DMS153 treated with DMSO at 0.1 percent for 48 hours (cell line): ENCODE measurements around the gene ANXA7.
"Not testable (repeated sequence)": the region's sequence is repeated elsewhere in the genome, so short reads cannot be mapped to it uniquely, and the experiment has no call there.

ENCODE experiments used
- DNase-seq: peaks from one replicate; lab custom pipeline; 2025; ENCODE audit not compliant: unreplicated experiment; lab: John Stamatoyannopoulos, UW

ANXA7 gene

DNA sequence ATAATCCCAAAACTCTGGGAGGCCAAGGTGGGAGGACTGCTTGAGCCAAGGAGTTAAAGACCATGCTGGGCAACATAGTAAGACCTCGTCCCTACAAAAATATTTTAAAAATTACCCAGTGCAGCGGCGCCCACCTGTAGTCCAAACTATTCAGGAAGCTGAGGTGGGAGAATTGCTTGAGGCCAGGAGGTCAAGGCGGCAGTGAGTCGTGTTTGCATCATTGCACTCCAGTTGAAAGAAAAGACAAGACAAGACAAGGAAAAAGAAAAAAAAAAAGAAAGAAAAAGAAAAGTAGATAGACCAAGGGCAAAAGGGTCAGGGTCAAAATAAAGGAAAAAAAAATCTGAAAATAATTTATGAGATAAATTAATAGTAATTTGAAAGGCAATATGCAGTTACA lies 5.8 kb downstream of the ANXA7 start:
- DNase-seq, result no peak

- DNase-seq, result no peak
Measured at GRCh38 chr10:73407495-73407894, 6.4 kb downstream of the ANXA7 start.

GRCh38 chr10:73406846-73407245 lies 7.0 kb downstream of the ANXA7 start:
- no peak for DNase-seq

DNA sequence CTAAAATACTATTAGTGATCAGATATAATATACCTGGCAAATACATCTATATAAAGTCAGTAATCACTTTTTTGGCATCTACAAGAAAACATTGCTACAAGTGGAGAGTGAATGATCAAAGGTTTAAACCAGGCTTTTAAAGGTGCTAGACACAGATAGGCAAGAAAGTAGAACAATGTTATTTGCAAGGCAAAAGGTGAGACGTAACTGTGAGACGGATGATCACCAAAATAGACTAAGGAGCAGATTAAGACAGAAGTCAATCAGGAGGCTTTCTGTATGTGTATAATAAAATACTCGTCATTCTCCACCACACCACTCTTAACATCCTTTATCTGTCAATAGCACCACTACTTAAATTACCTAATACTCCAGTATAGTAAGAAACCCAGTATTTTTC lies 8.3 kb downstream of the ANXA7 start:
- no peak for DNase-seq

GRCh38 chr10:73404690-73405089 lies 9.2 kb downstream of the ANXA7 start:
- DNase-seq, result no peak

DNA sequence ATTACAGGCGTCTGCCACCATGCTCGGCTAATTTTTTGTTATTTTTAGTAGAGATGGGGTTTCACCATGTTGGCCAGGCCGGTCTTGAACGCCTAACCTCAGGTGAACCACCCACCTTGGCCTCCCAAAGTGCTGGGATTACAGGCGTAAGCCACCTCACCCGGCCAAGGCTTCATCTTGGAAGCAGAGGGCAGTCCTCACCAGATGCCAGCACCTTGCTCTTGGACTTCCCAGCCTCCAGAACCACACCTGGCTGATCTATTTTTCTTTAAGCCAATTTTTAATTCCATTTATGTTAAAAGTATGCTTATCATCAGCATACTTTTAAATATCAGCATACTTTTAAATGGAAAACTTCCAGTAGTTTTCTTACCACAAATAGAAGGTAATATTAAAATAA lies 12.2 kb downstream of the ANXA7 start:
- DNase-seq, result no peak

DNA sequence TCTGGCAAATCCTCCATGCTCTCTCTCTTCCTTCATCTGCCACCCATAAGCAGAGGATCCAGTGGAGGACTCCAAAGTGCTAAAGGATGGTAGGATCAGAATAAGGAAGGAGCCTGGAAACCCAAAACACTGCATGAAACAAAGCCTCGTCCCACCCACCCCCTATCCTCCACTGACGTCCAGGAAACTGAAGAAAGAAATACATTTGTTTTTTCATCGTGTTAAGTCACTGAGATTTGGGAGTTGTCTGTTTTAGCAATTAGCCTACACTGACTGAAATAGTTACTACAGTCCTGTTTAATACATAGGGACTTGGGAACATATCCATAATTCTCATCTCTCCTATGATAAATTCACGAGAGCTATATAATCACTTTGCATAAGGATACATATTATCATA lies 14.8 kb downstream of the ANXA7 start:
- no peak for DNase-seq

DNA sequence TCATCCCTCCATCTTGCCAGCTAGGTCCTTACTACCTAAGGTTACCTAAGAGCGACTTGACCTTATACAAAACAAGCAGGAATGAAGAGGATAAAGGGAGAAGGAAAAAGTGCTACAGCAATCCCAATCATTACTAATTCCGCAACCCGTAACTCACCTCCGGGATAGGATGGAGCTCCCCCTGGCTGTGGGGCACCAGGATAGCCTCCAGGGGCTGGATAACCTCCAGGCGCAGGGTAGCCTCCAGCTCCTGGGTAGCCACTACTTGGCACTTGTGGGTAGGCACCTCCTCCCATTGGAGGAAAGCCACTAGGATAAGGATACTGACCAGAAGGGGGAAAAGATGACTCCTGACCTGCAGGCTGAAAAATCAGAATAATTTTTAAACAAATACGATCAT lies 15.8 kb downstream of the ANXA7 start:
- DNase-seq, result no peak

DNA sequence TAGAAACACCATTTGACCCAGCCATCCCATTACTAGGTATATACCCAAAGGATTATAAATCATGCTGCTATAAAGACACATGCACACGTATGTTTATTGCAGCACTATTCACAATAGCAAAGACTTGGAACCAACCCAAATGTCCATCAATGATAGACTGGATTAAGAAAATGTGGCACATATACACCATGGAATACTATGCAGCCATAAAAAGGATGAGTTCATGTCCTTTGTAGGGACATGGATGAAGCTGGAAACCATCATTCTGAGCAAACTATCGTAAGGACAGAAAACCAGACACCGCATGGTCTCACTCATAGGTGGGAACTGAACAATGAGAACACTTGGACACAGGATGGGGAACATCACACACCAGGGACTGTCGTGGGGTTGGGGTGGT lies 19.5 kb downstream of the ANXA7 start:
- not testable (repeated sequence) for DNase-seq

DNA sequence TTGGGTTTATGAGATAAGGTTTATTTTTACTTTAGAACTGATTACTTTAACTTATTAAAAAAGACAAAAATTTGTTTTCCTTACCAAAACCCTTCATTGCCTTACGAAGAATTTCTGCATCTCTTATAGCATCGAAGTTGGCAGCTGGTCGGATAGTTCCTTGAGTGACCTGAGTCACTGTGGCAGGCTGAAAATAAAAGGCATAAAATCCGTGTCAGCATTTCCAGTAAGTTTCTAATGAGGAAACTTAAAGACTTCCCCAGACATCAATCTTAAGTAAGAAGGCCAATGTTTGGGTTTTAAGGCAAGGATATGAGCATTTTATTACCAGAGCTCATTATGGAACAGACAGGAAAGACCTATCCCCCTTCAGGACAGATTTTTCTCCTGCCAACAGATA lies 25.6 kb downstream of the ANXA7 start:
- DNase-seq, result no peak

DNA sequence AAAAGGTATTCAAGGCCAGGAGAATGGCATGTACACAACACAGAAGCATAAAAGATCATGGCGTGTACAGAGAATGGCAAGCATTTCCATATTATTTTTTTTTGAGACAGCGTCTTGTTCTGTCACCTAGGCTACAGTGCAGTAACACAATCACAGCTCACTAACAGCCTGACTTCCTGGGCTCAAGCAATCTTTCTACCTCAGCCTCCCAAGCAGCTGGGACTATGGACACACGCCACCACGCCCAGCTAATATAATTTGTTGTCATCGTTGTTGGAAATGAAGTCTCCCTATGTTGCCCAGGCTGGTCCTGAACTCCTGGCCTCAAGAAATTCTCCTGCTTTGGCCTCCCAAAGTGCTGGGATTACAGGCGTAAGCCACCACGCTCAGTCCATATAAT lies 27.3 kb downstream of the ANXA7 start:
- no peak for DNase-seq

DNA sequence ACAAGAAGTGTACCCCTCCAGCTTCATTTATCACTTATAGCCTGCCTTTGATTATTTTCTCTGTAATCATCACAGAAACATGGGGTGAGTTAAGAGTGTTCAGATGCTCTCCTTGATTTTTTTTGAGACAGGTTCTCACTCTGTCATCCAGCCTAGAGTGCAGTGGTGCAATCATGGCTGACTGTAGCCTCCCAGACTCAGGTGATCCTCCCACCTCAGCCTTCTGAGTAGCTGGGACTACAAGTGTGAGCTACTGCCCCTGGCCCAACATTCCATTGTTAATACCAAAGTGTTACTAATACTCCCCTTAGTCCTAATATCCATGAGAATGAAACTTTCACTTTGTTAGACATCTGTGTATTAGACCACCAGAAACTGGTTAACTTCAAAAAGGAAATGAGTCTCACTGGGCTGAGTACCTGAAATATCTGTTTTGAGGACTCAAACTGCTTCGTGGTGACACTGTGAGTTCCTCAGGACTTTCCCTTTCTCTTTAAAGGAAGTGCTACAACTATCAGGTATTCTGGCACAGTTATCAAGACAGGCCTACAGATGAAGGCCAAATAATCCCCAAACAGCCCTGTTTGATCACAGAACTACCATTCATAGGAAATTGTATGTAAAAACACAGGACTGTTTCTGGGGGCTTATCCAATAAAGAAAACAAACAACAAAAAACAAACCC lies 34.7 kb downstream of the ANXA7 start:
- no peak for DNase-seq

- DNase-seq, result no peak
Measured at GRCh38 chr10:73376679-73377078, 37.2 kb downstream of the ANXA7 start.

DNA sequence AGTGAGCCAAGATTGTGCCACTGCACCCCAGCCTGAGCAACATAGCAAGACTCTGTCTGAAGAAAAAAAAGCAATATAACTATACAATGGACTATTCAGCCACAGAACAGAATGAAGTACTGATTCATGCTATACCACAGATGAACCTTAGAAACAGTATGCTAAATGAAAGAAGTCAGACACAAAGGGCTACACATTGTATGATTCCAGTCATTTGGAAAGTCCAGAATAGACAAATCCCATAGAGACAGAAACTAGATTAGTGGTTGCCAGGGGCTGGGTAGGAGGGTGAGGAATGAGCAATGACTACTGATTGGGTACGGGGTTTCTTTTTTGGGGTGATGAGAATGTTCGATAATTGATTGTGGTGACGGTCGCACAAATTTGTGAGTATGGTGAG lies 45.6 kb downstream of the ANXA7 start:
- no peak for DNase-seq

GRCh38 chr10:73366381-73367298 lies 47.2 kb downstream of the ANXA7 start:
- no peak for DNase-seq

DNA sequence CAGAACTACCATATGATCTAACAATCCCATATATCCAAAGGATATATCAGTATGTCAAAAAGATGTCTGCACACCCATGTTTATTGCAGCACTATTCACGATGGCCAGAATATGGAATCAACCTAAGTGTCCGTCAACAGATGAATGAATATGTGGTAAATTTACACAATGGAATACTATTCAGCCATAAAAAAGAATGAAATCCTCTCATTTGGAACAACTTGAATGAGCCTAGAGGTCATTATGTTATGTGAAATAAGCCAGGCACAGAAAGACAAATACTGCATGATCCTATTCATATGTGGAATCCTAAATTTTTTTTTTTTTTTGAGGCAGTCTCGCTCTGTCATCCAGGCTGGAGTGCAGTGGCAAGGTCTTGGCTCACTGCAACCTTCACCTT lies 48.9 kb downstream of the ANXA7 start:
- DNase-seq, result no peak

- DNase-seq, result no peak
Measured at GRCh38 chr10:73359492-73359891, 54.4 kb downstream of the ANXA7 start.

GRCh38 chr10:73358331-73359279 lies 55.3 kb downstream of the ANXA7 start, which contains the start of gene CFAP70:
Gene CFAP70, minus strand, starts transcription at chr10:73358864. Its CDS starts 4,068 bp downstream, at chr10:73354796.
- DNase-seq, result peak; percentile 95

GRCh38 chr10:73357821-73358220 lies 56.0 kb downstream of the ANXA7 start:
- DNase-seq, result no peak

GRCh38 chr10:73357166-73357565 lies 56.7 kb downstream of the ANXA7 start:
- no peak for DNase-seq

DNA sequence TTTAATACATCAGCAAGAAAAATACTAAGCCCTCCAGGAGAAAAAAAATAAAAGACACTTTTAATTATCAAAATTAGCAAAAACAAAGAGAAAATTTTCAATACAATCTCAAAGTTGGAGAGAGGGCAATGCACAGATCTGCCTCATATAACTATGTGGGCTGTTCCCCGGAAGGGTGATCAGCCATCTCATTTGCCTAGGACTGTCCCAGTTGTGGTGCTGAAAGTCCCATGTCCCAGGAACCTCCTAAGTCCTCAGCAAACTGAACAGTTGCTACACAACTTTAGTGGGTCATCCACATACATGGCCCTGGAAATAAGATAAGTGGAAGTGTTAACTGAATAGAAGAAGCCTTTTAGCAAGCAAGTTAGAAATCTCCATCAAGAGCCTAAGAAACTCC lies 69.6 kb downstream of the ANXA7 start:
- no peak for DNase-seq
